ENCODE results near the gene ATP9B.

DNA sequence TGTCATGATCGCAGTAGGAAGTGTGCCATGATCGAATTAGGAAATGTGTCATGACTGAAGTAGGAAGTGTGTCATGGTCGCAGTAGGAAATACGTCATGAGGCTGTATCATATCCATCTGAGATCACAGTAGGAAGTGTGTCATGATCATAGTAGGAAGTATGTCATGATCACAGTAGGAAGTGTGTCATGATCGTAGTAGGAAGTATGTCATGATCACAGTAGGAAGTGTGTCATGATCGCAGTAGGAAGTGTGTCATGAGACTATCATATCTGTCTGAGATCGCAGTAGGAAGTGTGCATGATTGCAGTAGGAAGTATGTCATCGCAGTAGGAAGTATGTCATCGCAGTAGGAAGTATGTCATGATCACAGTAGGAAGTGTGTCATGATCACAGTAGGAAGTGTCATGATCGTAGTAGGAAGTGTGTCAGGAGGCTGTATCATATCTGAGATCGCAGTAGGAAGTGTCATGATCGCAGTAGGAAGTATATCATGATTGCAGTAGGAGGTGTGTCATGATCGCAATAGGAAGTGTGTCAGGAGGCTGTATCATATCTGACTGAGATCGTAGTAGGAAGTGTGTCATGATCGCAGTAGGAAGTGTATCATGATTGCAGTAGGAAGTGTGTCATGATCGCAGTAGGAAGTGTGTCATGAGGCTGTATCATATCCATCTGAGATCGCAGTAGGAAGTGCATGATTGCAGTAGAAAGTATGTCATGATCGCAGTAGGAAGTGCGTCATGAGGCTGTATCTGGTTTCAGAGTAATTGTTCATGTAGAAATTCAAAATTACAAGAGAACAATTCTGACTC, 270.1 kb downstream of the ATP9B start:
- TF ChIP-seq POLR2AphosphoS5 (IDR thresholded peaks at IDR 0.05; ENCODE audit: low read depth, low read length) (no peak), TCF7L2 (IDR thresholded peaks at IDR 0.05; ENCODE audit: borderline replicate concordance, extremely low read depth, insufficient read depth, insufficient read length) (no peak), CEBPB (IDR thresholded peaks at IDR 0.05; ENCODE audit: low read depth) (no peak), EZH2 (IDR thresholded peaks at IDR 0.05) (no peak), SIN3A (IDR thresholded peaks at IDR 0.05; ENCODE audit: low read depth) (no peak), POLR2A (IDR thresholded peaks at IDR 0.05; ENCODE audit: borderline replicate concordance, extremely low read depth, insufficient read depth, insufficient read length) (no peak), ZNF274 (IDR thresholded peaks at IDR 0.05; ENCODE audit: low read depth, low read length) (no peak)
- TF ChIP-seq, protein P1, sequence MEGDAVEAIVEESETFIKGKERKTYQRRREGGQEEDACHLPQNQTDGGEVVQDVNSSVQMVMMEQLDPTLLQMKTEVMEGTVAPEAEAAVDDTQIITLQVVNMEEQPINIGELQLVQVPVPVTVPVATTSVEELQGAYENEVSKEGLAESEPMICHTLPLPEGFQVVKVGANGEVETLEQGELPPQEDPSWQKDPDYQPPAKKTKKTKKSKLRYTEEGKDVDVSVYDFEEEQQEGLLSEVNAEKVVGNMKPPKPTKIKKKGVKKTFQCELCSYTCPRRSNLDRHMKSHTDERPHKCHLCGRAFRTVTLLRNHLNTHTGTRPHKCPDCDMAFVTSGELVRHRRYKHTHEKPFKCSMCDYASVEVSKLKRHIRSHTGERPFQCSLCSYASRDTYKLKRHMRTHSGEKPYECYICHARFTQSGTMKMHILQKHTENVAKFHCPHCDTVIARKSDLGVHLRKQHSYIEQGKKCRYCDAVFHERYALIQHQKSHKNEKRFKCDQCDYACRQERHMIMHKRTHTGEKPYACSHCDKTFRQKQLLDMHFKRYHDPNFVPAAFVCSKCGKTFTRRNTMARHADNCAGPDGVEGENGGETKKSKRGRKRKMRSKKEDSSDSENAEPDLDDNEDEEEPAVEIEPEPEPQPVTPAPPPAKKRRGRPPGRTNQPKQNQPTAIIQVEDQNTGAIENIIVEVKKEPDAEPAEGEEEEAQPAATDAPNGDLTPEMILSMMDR (IDR thresholded peaks at IDR 0.05 in 2 of 3, conservative IDR thresholded peaks at IDR 0.05 in 1 of 3; ENCODE audit: borderline replicate concordance in 1 of 3, insufficient read depth in 1 of 3, low read depth in 2 of 3, low read length in 2 of 3) = no peak

All from HCT116 (cell line).